ENCODE measurements around the gene CLDN10.

DNA sequence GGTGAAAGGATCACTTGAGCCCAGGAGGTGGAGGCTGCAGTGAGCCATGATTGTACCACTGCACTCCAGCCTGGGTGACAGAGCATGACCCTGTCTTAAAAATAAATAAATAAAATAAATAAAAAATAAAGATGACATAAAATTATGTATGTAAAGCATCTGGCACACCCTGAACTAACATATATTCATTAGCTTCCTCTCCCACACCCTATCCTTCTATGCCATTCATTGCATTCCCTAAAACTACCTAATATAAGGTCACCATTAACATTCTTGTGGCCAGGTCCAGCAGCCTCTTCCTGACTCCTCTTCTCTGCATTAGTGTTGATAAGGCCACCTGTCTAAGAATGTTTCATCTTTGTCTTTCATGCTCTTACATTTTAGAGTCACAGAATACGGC, 44.5 kb upstream of the CLDN10 start:
- TF ChIP-seq, protein P1, sequence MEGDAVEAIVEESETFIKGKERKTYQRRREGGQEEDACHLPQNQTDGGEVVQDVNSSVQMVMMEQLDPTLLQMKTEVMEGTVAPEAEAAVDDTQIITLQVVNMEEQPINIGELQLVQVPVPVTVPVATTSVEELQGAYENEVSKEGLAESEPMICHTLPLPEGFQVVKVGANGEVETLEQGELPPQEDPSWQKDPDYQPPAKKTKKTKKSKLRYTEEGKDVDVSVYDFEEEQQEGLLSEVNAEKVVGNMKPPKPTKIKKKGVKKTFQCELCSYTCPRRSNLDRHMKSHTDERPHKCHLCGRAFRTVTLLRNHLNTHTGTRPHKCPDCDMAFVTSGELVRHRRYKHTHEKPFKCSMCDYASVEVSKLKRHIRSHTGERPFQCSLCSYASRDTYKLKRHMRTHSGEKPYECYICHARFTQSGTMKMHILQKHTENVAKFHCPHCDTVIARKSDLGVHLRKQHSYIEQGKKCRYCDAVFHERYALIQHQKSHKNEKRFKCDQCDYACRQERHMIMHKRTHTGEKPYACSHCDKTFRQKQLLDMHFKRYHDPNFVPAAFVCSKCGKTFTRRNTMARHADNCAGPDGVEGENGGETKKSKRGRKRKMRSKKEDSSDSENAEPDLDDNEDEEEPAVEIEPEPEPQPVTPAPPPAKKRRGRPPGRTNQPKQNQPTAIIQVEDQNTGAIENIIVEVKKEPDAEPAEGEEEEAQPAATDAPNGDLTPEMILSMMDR (conservative IDR thresholded peaks at IDR 0.05; ENCODE audit: low read depth, low read length): no peak
- TF ChIP-seq EZH2 (IDR thresholded peaks at IDR 0.05; ENCODE audit: low read length, unreplicated experiment): no peak
- no peak for TF ChIP-seq EZH2phosphoT487 (IDR thresholded peaks at IDR 0.05; ENCODE audit: borderline replicate concordance, low read length)

All from PC-3 (cell line).